Activated CD4-positive, alpha-beta T cell treated with anti-CD3 and anti-CD28 coated beads, Interleukin-2, amount 10 ng/mL, durations not matched to agents 24 days and 14 days (primary cell): Measurements from ENCODE around the gene COBL. TPM values are rescaled to one million over a fixed set of nuclear protein-coding genes. Genes with fewer than 3 reads are reported as not detected.

ENCODE experiments used
- DNase-seq: peaks from one replicate; pipeline ENCODE4 v3.0.0; 2022
- H3K27ac Mint-ChIP-seq: one replicate; pipeline ENCODE4 v1.8.0; 2022; ENCODE audit warnings: mild to moderate bottlenecking, mixed read lengths
- H3K27me3 Mint-ChIP-seq: one replicate; pipeline ENCODE4 v1.8.0; 2022; ENCODE audit warnings: mixed read lengths
- H3K36me3 Mint-ChIP-seq: one replicate; pipeline ENCODE4 v1.8.0; 2022; ENCODE audit warnings: low read depth, mild to moderate bottlenecking, mixed read lengths
- H3K4me1 Mint-ChIP-seq: one replicate; pipeline ENCODE4 v1.8.0; 2021; ENCODE audit warnings: mixed read lengths
- H3K4me3 Mint-ChIP-seq: one replicate; pipeline ENCODE4 v1.8.0; 2022; ENCODE audit warnings: mild to moderate bottlenecking, moderate library complexity, mixed read lengths
- H3K9me3 Mint-ChIP-seq: one replicate; pipeline ENCODE4 v1.8.0; 2021; ENCODE audit warnings: mixed read lengths
- intact Hi-C: fragments of 100-400 bp; cut with micrococcal nuclease; formaldehyde crosslinking; loops from one replicate; pipeline ENCODE4 v1.15.1; 2023
- total RNA-seq: library from RNA; stranded (reverse); gene quantifications from 2 replicates; pipeline ENCODE4 v1.2.3, GENCODE V29; 2022

Gene COBL
- total RNA-seq, 1 donor from 2014 or later, result not detected

GRCh38 chr7:51158742-51159445 is 157.7 kb downstream of the COBL start:
- Mint-ChIP-seq H3K4me1 (peaks cover 5% of the 10 kb centered on the region), H3K9me3 (no peaks in the 10 kb centered on the region), H3K4me3 (no peak overlapping the region), H3K27ac (no peak overlapping the region), H3K27me3 (peaks cover 12% of the 10 kb centered on the region), H3K36me3 (no peaks in the 10 kb centered on the region)
- intact Hi-C loops, result no loop called here
- no peak for DNase-seq

GRCh38 chr7:51158211-51158610 is 158.4 kb downstream of the COBL start:
- H3K27me3 Mint-ChIP-seq, result peaks cover 12% of the 10 kb centered on the region
- H3K27ac Mint-ChIP-seq, result no peak overlapping the region
- DNase-seq, result no peak
- H3K4me1 Mint-ChIP-seq, result peaks cover 2% of the 10 kb centered on the region
- no peaks in the 10 kb centered on the region for H3K36me3 Mint-ChIP-seq
- intact Hi-C loops, result no loop called here
- no peak overlapping the region for H3K4me3 Mint-ChIP-seq
- no peaks in the 10 kb centered on the region for H3K9me3 Mint-ChIP-seq

- intact Hi-C loops, result no loop called here
These were observed 162.4 kb downstream of the COBL start for GRCh38 chr7:51154201-51154600.

GRCh38 chr7:51152706-51153200 is 163.9 kb downstream of the COBL start:
- Mint-ChIP-seq H3K36me3 (no peaks in the 10 kb centered on the region), H3K27ac (no peak overlapping the region), H3K9me3 (peaks cover 6% of the 10 kb centered on the region), H3K4me1 (no peaks in the 10 kb centered on the region), H3K27me3 (peaks cover 7% of the 10 kb centered on the region), H3K4me3 (no peak overlapping the region)
- intact Hi-C loops, result no loop called here
- no peak for DNase-seq

More at GRCh38 chr7:51154201-51154600, 162.4 kb downstream of the COBL start:
- DNase-seq, result no peak
- Mint-ChIP-seq H3K27me3 (peaks cover 7% of the 10 kb centered on the region), H3K36me3 (no peaks in the 10 kb centered on the region), H3K9me3 (no peaks in the 10 kb centered on the region), H3K27ac (no peak overlapping the region), H3K4me1 (no peaks in the 10 kb centered on the region), H3K4me3 (no peak overlapping the region)

- Mint-ChIP-seq H3K4me1 (no peaks in the 10 kb centered on the region), H3K9me3 (peaks cover 6% of the 10 kb centered on the region), H3K36me3 (no peaks in the 10 kb centered on the region), H3K27me3 (peaks cover 5% of the 10 kb centered on the region), H3K27ac (no peak overlapping the region), H3K4me3 (no peak overlapping the region)
- intact Hi-C loops, result no loop called here
- no peak for DNase-seq
These were observed 165.2 kb downstream of the COBL start for GRCh38 chr7:51151455-51151854.

GRCh38 chr7:51150193-51150592 is 166.4 kb downstream of the COBL start:
- Mint-ChIP-seq H3K9me3 (peaks cover 6% of the 10 kb centered on the region), H3K4me1 (no peaks in the 10 kb centered on the region), H3K36me3 (no peaks in the 10 kb centered on the region), H3K27me3 (peaks cover 2% of the 10 kb centered on the region), H3K4me3 (no peak overlapping the region), H3K27ac (no peak overlapping the region)
- DNase-seq, result no peak
- intact Hi-C loops, result no loop called here

- peaks cover 6% of the 10 kb centered on the region for H3K9me3 Mint-ChIP-seq
- DNase-seq, result no peak
- H3K27ac Mint-ChIP-seq, result no peak overlapping the region
- intact Hi-C loops, result no loop called here
- peaks cover 5% of the 10 kb centered on the region for H3K27me3 Mint-ChIP-seq
- H3K4me1 Mint-ChIP-seq, result no peaks in the 10 kb centered on the region
- no peaks in the 10 kb centered on the region for H3K36me3 Mint-ChIP-seq
- no peak overlapping the region for H3K4me3 Mint-ChIP-seq
These were observed 168.4 kb downstream of the COBL start for GRCh38 chr7:51148216-51148615.

GRCh38 chr7:51146816-51147586 is 169.6 kb downstream of the COBL start:
- H3K9me3 Mint-ChIP-seq, result peaks cover 6% of the 10 kb centered on the region
- no peaks in the 10 kb centered on the region for H3K36me3 Mint-ChIP-seq
- intact Hi-C loops, result no loop called here
- H3K27ac Mint-ChIP-seq, result no peak overlapping the region
- peaks cover 9% of the 10 kb centered on the region for H3K27me3 Mint-ChIP-seq
- no peak for DNase-seq
- peaks cover 6% of the 10 kb centered on the region for H3K4me1 Mint-ChIP-seq
- no peak overlapping the region for H3K4me3 Mint-ChIP-seq

- intact Hi-C loops, result loop anchor here (5.0 kb wide), 3 partner anchors 447 to 677 kb away; no protein-coding TSS in a partner anchor
- H3K27ac Mint-ChIP-seq, result no peak overlapping the region
These were observed 172.4 kb downstream of the COBL start for GRCh38 chr7:51144178-51144577.

GRCh38 chr7:51142741-51143385 is 173.7 kb downstream of the COBL start:
- Mint-ChIP-seq H3K27me3 (peaks cover 12% of the 10 kb centered on the region), H3K4me1 (peaks cover 17% of the 10 kb centered on the region), H3K27ac (no peak overlapping the region), H3K9me3 (no peaks in the 10 kb centered on the region), H3K36me3 (no peaks in the 10 kb centered on the region), H3K4me3 (no peak overlapping the region)
- intact Hi-C loops, result loop anchor here (5.0 kb wide), 3 partner anchors 446 to 676 kb away; no protein-coding TSS in a partner anchor
- DNase-seq, result no peak

More at GRCh38 chr7:51144178-51144577, 172.4 kb downstream of the COBL start:
- no peak overlapping the region for H3K4me3 Mint-ChIP-seq
- H3K4me1 Mint-ChIP-seq, result peaks cover 17% of the 10 kb centered on the region
- peaks cover 12% of the 10 kb centered on the region for H3K27me3 Mint-ChIP-seq
- H3K36me3 Mint-ChIP-seq, result no peaks in the 10 kb centered on the region
- DNase-seq, result no peak
- peaks cover 6% of the 10 kb centered on the region for H3K9me3 Mint-ChIP-seq

- Mint-ChIP-seq H3K27ac (no peak overlapping the region), H3K9me3 (no peaks in the 10 kb centered on the region), H3K4me1 (peaks cover 17% of the 10 kb centered on the region), H3K27me3 (peaks cover 12% of the 10 kb centered on the region), H3K4me3 (no peak overlapping the region), H3K36me3 (no peaks in the 10 kb centered on the region)
- DNase-seq, result peak; percentile 69
- intact Hi-C loops, result loop anchor here (5.0 kb wide), 3 partner anchors 444 to 674 kb away; no protein-coding TSS in a partner anchor
These were observed 175.1 kb downstream of the COBL start for GRCh38 chr7:51141451-51142003.

- H3K36me3 Mint-ChIP-seq, result no peaks in the 10 kb centered on the region
- no peak overlapping the region for H3K27ac Mint-ChIP-seq
These were observed 176.1 kb downstream of the COBL start for GRCh38 chr7:51140199-51141164.

More at GRCh38 chr7:51140199-51141164, 176.1 kb downstream of the COBL start:
- Mint-ChIP-seq H3K4me1 (peaks cover 17% of the 10 kb centered on the region), H3K27me3 (peaks cover 12% of the 10 kb centered on the region), H3K9me3 (no peaks in the 10 kb centered on the region), H3K4me3 (no peak overlapping the region)
- DNase-seq, result no peak
- intact Hi-C loops, result loop anchor here (5.0 kb wide), 3 partner anchors 443 to 673 kb away; no protein-coding TSS in a partner anchor
